Measurements from ENCODE around the gene OXSM.

GRCh38 chr3:25749031-25749581 lies 40.8 kb upstream of the OXSM start:
- TF ChIP-seq CTCF (IDR thresholded peaks at IDR 0.05) (no peak), POLR2AphosphoS5 (IDR thresholded peaks at IDR 0.05) (no peak), POLR2A (IDR thresholded peaks at IDR 0.05) (no peak), EP300 (IDR thresholded peaks at IDR 0.05) (no peak)

All from suprapubic skin (tissue), 4 donors.